NCI-H1694 (cell line): Measurements from ENCODE around the gene THRAP3.
A peak's percentile ranks its signal among the peaks of the same experiment; 100 is the strongest.
"Not testable (repeated sequence)": the region's sequence is repeated elsewhere in the genome, so short reads cannot be mapped to it uniquely, and the experiment has no call there.

ENCODE experiments used
- DNase-seq: peaks from one replicate; lab custom pipeline; 2025; lab: John Stamatoyannopoulos, UW

The THRAP3 gene

GRCh38 chr1:36207339-36207738 lies 16.9 kb upstream of the THRAP3 start:
- DNase-seq: no peak

- no peak for DNase-seq
Observed at GRCh38 chr1:36208978-36209703, 15.1 kb upstream of the THRAP3 start.

- no peak for DNase-seq
Observed at GRCh38 chr1:36211307-36211706, 12.9 kb upstream of the THRAP3 start.

- DNase-seq: no peak
Observed at GRCh38 chr1:36211841-36212240, 12.4 kb upstream of the THRAP3 start.

- DNase-seq: no peak
Observed at GRCh38 chr1:36212782-36213181, 11.5 kb upstream of the THRAP3 start.

- no peak for DNase-seq
Observed at GRCh38 chr1:36217670-36218069, 6.6 kb upstream of the THRAP3 start.

GRCh38 chr1:36221901-36222300 lies 2.3 kb upstream of the THRAP3 start:
- DNase-seq: not testable (repeated sequence)

- DNase-seq: no peak
Observed at GRCh38 chr1:36222481-36223380, 1.5 kb upstream of the THRAP3 start.

- no peak for DNase-seq
Observed at GRCh38 chr1:36223381-36223995, 755 bp upstream of the THRAP3 start.

GRCh38 chr1:36224537-36225282 lies 467 bp downstream of the THRAP3 start:
- peak; percentile 48 for DNase-seq

GRCh38 chr1:36225283-36225899 lies 1.1 kb downstream of the THRAP3 start:
- DNase-seq: no peak

- not testable (repeated sequence) for DNase-seq
Observed at GRCh38 chr1:36230279-36230678, 6.0 kb downstream of the THRAP3 start.

- DNase-seq: no peak
Observed at GRCh38 chr1:36231191-36231590, 6.9 kb downstream of the THRAP3 start.

- DNase-seq: no peak
Observed at GRCh38 chr1:36232212-36233095, 8.2 kb downstream of the THRAP3 start.

- DNase-seq: no peak
Observed at GRCh38 chr1:36236302-36236701, 12.1 kb downstream of the THRAP3 start.

- no peak for DNase-seq
Observed at GRCh38 chr1:36238433-36238832, 14.2 kb downstream of the THRAP3 start.

- DNase-seq: no peak
Observed at GRCh38 chr1:36239941-36240637, 15.8 kb downstream of the THRAP3 start.

- DNase-seq: no peak
Observed at GRCh38 chr1:36247538-36247937, 23.3 kb downstream of the THRAP3 start.

GRCh38 chr1:36248250-36248894 lies 24.1 kb downstream of the THRAP3 start:
- no peak for DNase-seq
